ENCODE results near the gene B4GALT1.

- TF ChIP-seq CTCF (IDR thresholded peaks at IDR 0.05) (no peak), E2F5 (CRISPR knock-in tag; IDR thresholded peaks at IDR 0.05) (no peak), FOXJ3 (CRISPR knock-in tag; IDR thresholded peaks at IDR 0.05; ENCODE audit: borderline replicate concordance) (no peak), MXD4 (CRISPR knock-in tag; IDR thresholded peaks at IDR 0.05; ENCODE audit: borderline replicate concordance) (no peak), ZNF138 (CRISPR knock-in tag; conservative IDR thresholded peaks at IDR 0.05) (no peak), FOXK1 (CRISPR knock-in tag; IDR thresholded peaks at IDR 0.05) (no peak), ELF4 (CRISPR knock-in tag; IDR thresholded peaks at IDR 0.05; ENCODE audit: low read depth) (no peak), ATF3 (CRISPR knock-in tag; conservative IDR thresholded peaks at IDR 0.05) (no peak)
- TF ChIP-seq, protein P1, sequence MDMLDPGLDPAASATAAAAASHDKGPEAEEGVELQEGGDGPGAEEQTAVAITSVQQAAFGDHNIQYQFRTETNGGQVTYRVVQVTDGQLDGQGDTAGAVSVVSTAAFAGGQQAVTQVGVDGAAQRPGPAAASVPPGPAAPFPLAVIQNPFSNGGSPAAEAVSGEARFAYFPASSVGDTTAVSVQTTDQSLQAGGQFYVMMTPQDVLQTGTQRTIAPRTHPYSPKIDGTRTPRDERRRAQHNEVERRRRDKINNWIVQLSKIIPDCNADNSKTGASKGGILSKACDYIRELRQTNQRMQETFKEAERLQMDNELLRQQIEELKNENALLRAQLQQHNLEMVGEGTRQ (CRISPR knock-in tag; IDR thresholded peaks at IDR 0.05): no peak
These were observed 26.7 kb upstream of the B4GALT1 start for GRCh38 chr9:33193818-33194217.

Data from WTC11 (cell line).